ENCODE measurements around the gene LINGO4. TPM values are rescaled to one million over a fixed set of nuclear protein-coding genes. Genes with fewer than 3 reads are reported as not detected.

The LINGO4 gene
- total and polyA plus RNA-seq, 2 of the 13 experiments (the other 11 are each of a cell fraction or from before 2014, with no cell fraction given): 0.02 to 0.05 TPM

- no peak for TF ChIP-seq KIAA2018 (CRISPR knock-in tag; IDR thresholded peaks at IDR 0.05; ENCODE audit: borderline replicate concordance)
- TF ChIP-seq ZNF24 (IDR thresholded peaks at IDR 0.05): no peak
- no peak for TF ChIP-seq ZKSCAN1 (IDR thresholded peaks at IDR 0.05; ENCODE audit: low read length)
- TF ChIP-seq ZNF7 (CRISPR knock-in tag; IDR thresholded peaks at IDR 0.05): no peak
- TF ChIP-seq ATF2 (CRISPR knock-in tag; IDR thresholded peaks at IDR 0.05): no peak
- no peak for TF ChIP-seq SRSF9 (IDR thresholded peaks at IDR 0.05; ENCODE audit: borderline replicate concordance, insufficient read depth, low read depth, low read length, poor library complexity, severe bottlenecking)
- no peak for TF ChIP-seq PRDM4 (CRISPR knock-in tag; IDR thresholded peaks at IDR 0.05; ENCODE audit: borderline replicate concordance)
These were observed 2.8 kb downstream of the LINGO4 start (continued) for GRCh38 chr1:151802372-151802771.

Measured in HepG2 (cell line).